ENCODE measurements around the gene HDGF.
"Not testable (repeated sequence)": the region's sequence is repeated elsewhere in the genome, so short reads cannot be mapped to it uniquely, and the experiment has no call there.

Gene HDGF

GRCh38 chr1:156760092-156760795 is 8.8 kb upstream of the HDGF start:
- DNase-seq (ENCODE audit: low spot score in 2 of 2): no peak
- ATAC-seq (replicated peaks; ENCODE audit: extremely low read depth, poor library complexity, severe bottlenecking): no peak
- no peaks in the 10 kb centered on the region for H3K36me3 Mint-ChIP-seq (ENCODE audit: insufficient read depth)
- no peaks in the 10 kb centered on the region for H3K27me3 Mint-ChIP-seq
- H3K9me3 Mint-ChIP-seq: no peaks in the 10 kb centered on the region
- peaks cover 4% of the 10 kb centered on the region for H3K4me1 Mint-ChIP-seq
- H3K4me3 Mint-ChIP-seq: no peak overlapping the region
- H3K27ac Mint-ChIP-seq (ENCODE audit: low read depth): no peak overlapping the region

- not testable (repeated sequence) for ATAC-seq (replicated peaks; ENCODE audit: extremely low read depth, poor library complexity, severe bottlenecking)
Observed at GRCh38 chr1:156757572-156758253, 6.2 kb upstream of the HDGF start.

GRCh38 chr1:156756355-156756754 is 4.9 kb upstream of the HDGF start:
- Mint-ChIP-seq H3K4me1 (peaks cover 15% of the 10 kb centered on the region), H3K36me3 (ENCODE audit: insufficient read depth) (peaks cover 9% of the 10 kb centered on the region), H3K9me3 (no peaks in the 10 kb centered on the region), H3K27ac (ENCODE audit: low read depth) (no peak overlapping the region), H3K4me3 (no peak overlapping the region), H3K27me3 (no peaks in the 10 kb centered on the region)
- no peak for DNase-seq (ENCODE audit: low spot score in 2 of 2)
- ATAC-seq (replicated peaks; ENCODE audit: extremely low read depth, poor library complexity, severe bottlenecking): no peak

More at GRCh38 chr1:156757572-156758253, 6.2 kb upstream of the HDGF start:
- peaks cover 13% of the 10 kb centered on the region for H3K4me1 Mint-ChIP-seq
- H3K4me3 Mint-ChIP-seq; H3K27ac Mint-ChIP-seq (ENCODE audit: low read depth); H3K27me3 Mint-ChIP-seq; H3K36me3 Mint-ChIP-seq (ENCODE audit: insufficient read depth); H3K9me3 Mint-ChIP-seq; DNase-seq (ENCODE audit: low spot score in 2 of 2): not testable (repeated sequence)

GRCh38 chr1:156755527-156755950 is 4.1 kb upstream of the HDGF start:
- Mint-ChIP-seq H3K4me3 (no peak overlapping the region), H3K27me3 (no peaks in the 10 kb centered on the region), H3K36me3 (ENCODE audit: insufficient read depth) (peaks cover 9% of the 10 kb centered on the region), H3K4me1 (peaks cover 16% of the 10 kb centered on the region), H3K9me3 (no peaks in the 10 kb centered on the region), H3K27ac (ENCODE audit: low read depth) (no peak overlapping the region)
- DNase-seq (ENCODE audit: low spot score in 2 of 2): no peak
- no peak for ATAC-seq (replicated peaks; ENCODE audit: extremely low read depth, poor library complexity, severe bottlenecking)

GRCh38 chr1:156754219-156754618 is 2.7 kb upstream of the HDGF start:
- peaks cover 30% of the 10 kb centered on the region for H3K4me1 Mint-ChIP-seq
- DNase-seq (ENCODE audit: low spot score in 2 of 2): no peak
- no peak for ATAC-seq (replicated peaks; ENCODE audit: extremely low read depth, poor library complexity, severe bottlenecking)
- no peak overlapping the region for H3K27ac Mint-ChIP-seq (ENCODE audit: low read depth)
- H3K4me3 Mint-ChIP-seq: no peak overlapping the region
- H3K36me3 Mint-ChIP-seq (ENCODE audit: insufficient read depth): peaks cover 12% of the 10 kb centered on the region
- no peaks in the 10 kb centered on the region for H3K9me3 Mint-ChIP-seq
- H3K27me3 Mint-ChIP-seq: no peaks in the 10 kb centered on the region

- peak overlapping the region; percentile 49 for H3K27ac Mint-ChIP-seq (ENCODE audit: low read depth)
- no peak for DNase-seq (ENCODE audit: low spot score in 2 of 2)
Observed at GRCh38 chr1:156752843-156753482, 1.5 kb upstream of the HDGF start.

GRCh38 chr1:156751757-156752481 is 444 bp upstream of the HDGF start:
- Mint-ChIP-seq H3K9me3 (no peaks in the 10 kb centered on the region), H3K27ac (ENCODE audit: low read depth) (peak overlapping the region; percentile 91), H3K4me3 (peak overlapping the region; percentile 88), H3K27me3 (no peaks in the 10 kb centered on the region), H3K36me3 (ENCODE audit: insufficient read depth) (peaks cover 15% of the 10 kb centered on the region), H3K4me1 (peaks cover 50% of the 10 kb centered on the region)
- ATAC-seq (replicated peaks; ENCODE audit: extremely low read depth, poor library complexity, severe bottlenecking): peak; percentile 86
- peak; percentile 78 to 88 for DNase-seq (ENCODE audit: low spot score in 2 of 2)

More at GRCh38 chr1:156752843-156753482, 1.5 kb upstream of the HDGF start:
- no peaks in the 10 kb centered on the region for H3K27me3 Mint-ChIP-seq
- no peaks in the 10 kb centered on the region for H3K9me3 Mint-ChIP-seq
- H3K4me1 Mint-ChIP-seq: peaks cover 42% of the 10 kb centered on the region
- peak overlapping the region; percentile 88 for H3K4me3 Mint-ChIP-seq
- H3K36me3 Mint-ChIP-seq (ENCODE audit: insufficient read depth): peaks cover 12% of the 10 kb centered on the region
- no peak for ATAC-seq (replicated peaks; ENCODE audit: extremely low read depth, poor library complexity, severe bottlenecking)

GRCh38 chr1:156750711-156751450 is 594 bp downstream of the HDGF start:
- Mint-ChIP-seq H3K4me3 (peak overlapping the region; percentile 88), H3K4me1 (peaks cover 60% of the 10 kb centered on the region), H3K27me3 (no peaks in the 10 kb centered on the region), H3K36me3 (ENCODE audit: insufficient read depth) (peaks cover 17% of the 10 kb centered on the region), H3K27ac (ENCODE audit: low read depth) (peak overlapping the region; percentile 98), H3K9me3 (no peaks in the 10 kb centered on the region)
- ATAC-seq (replicated peaks; ENCODE audit: extremely low read depth, poor library complexity, severe bottlenecking) (peak; percentile 24), DNase-seq (ENCODE audit: low spot score in 2 of 2) (peak in 1 of 2 donors; percentile 24)

GRCh38 chr1:156750191-156750672 is 1.2 kb downstream of the HDGF start:
- peak overlapping the region; percentile 88 for H3K4me3 Mint-ChIP-seq
- H3K9me3 Mint-ChIP-seq: no peaks in the 10 kb centered on the region
- DNase-seq (ENCODE audit: low spot score in 2 of 2): no peak
- H3K27me3 Mint-ChIP-seq: no peaks in the 10 kb centered on the region
- H3K4me1 Mint-ChIP-seq: peaks cover 62% of the 10 kb centered on the region
- peak overlapping the region; percentile 98 for H3K27ac Mint-ChIP-seq (ENCODE audit: low read depth)
- H3K36me3 Mint-ChIP-seq (ENCODE audit: insufficient read depth): peaks cover 18% of the 10 kb centered on the region
- no peak for ATAC-seq (replicated peaks; ENCODE audit: extremely low read depth, poor library complexity, severe bottlenecking)

- Mint-ChIP-seq H3K27me3 (no peaks in the 10 kb centered on the region), H3K36me3 (ENCODE audit: insufficient read depth) (peaks cover 18% of the 10 kb centered on the region), H3K9me3 (no peaks in the 10 kb centered on the region), H3K4me3 (peak overlapping the region; percentile 88), H3K4me1 (peaks cover 58% of the 10 kb centered on the region), H3K27ac (ENCODE audit: low read depth) (peak overlapping the region; percentile 98)
- DNase-seq (ENCODE audit: low spot score in 2 of 2) (no peak), ATAC-seq (replicated peaks; ENCODE audit: extremely low read depth, poor library complexity, severe bottlenecking) (no peak)
Observed at GRCh38 chr1:156749419-156750118, 1.9 kb downstream of the HDGF start.

- Mint-ChIP-seq H3K4me1 (peaks cover 58% of the 10 kb centered on the region), H3K27me3 (no peaks in the 10 kb centered on the region), H3K36me3 (ENCODE audit: insufficient read depth) (peaks cover 22% of the 10 kb centered on the region), H3K9me3 (no peaks in the 10 kb centered on the region), H3K27ac (ENCODE audit: low read depth) (peak overlapping the region; percentile 98), H3K4me3 (peak overlapping the region; percentile 88)
- ATAC-seq (replicated peaks; ENCODE audit: extremely low read depth, poor library complexity, severe bottlenecking): no peak
- no peak for DNase-seq (ENCODE audit: low spot score in 2 of 2)
Observed at GRCh38 chr1:156748670-156749418, 2.6 kb downstream of the HDGF start.

Measured in central memory CD8-positive, alpha-beta T cell (primary cell).